ENCODE measurements around the gene GADL1. TPM values are rescaled to one million over a fixed set of nuclear protein-coding genes. Genes with fewer than 3 reads are reported as not detected.

The GADL1 gene
- total RNA-seq, 4 donors from 2014 or later, result 0.46 TPM; not detected in 3

GRCh38 chr3:30747771-30748281 lies 146.6 kb downstream of the GADL1 start:
- DNase-seq (ENCODE audit: low spot score), result no peak
- no peak for TF ChIP-seq CTCF (IDR thresholded peaks at IDR 0.05)
- no peak for ATAC-seq (ENCODE audit: low FRiP score)

GRCh38 chr3:30743641-30744317 lies 150.7 kb downstream of the GADL1 start:
- DNase-seq (ENCODE audit: low spot score), result no peak
- TF ChIP-seq CTCF (IDR thresholded peaks at IDR 0.05), result no peak
- no peak for ATAC-seq (ENCODE audit: low FRiP score)

- no peak for TF ChIP-seq CTCF (IDR thresholded peaks at IDR 0.05)
- ATAC-seq (ENCODE audit: low FRiP score) (no peak), DNase-seq (ENCODE audit: low spot score) (no peak)
Measured at GRCh38 chr3:30742796-30743619, 151.5 kb downstream of the GADL1 start.

- DNase-seq (ENCODE audit: low spot score) (no peak), ATAC-seq (ENCODE audit: low FRiP score) (no peak)
- no peak for TF ChIP-seq CTCF (IDR thresholded peaks at IDR 0.05)
Measured at GRCh38 chr3:30741889-30742288, 152.6 kb downstream of the GADL1 start.

- no peak for TF ChIP-seq CTCF (IDR thresholded peaks at IDR 0.05)
- DNase-seq (ENCODE audit: low spot score), result no peak
- no peak for ATAC-seq (ENCODE audit: low FRiP score)
Measured at GRCh38 chr3:30738605-30739004, 155.9 kb downstream of the GADL1 start.

GRCh38 chr3:30737743-30738499 lies 156.5 kb downstream of the GADL1 start:
- no peak for DNase-seq (ENCODE audit: low spot score)
- TF ChIP-seq CTCF (IDR thresholded peaks at IDR 0.05), result no peak
- ATAC-seq (ENCODE audit: low FRiP score), result no peak
